ENCODE measurements around the gene CCL26. TPM values are rescaled to one million over a fixed set of nuclear protein-coding genes. Genes with fewer than 3 reads are reported as not detected.

The CCL26 gene
- total RNA-seq, 1 donor from 2014 or later = 0.59 TPM

GRCh38 chr7:75815418-75816064, 43.5 kb upstream of the CCL26 start:
- no peak for DNase-seq (ENCODE audit: low spot score)
- Mint-ChIP-seq H3K4me1 (ENCODE audit: unreplicated experiment) (no peaks in the 10 kb centered on the region), H3K27ac (ENCODE audit: unreplicated experiment) (no peak overlapping the region), H3K9me3 (ENCODE audit: unreplicated experiment) (no peaks in the 10 kb centered on the region), H3K27me3 (ENCODE audit: unreplicated experiment) (no peaks in the 10 kb centered on the region), H3K36me3 (ENCODE audit: low read depth, unreplicated experiment) (no peaks in the 10 kb centered on the region), H3K4me3 (ENCODE audit: unreplicated experiment) (no peak overlapping the region)
- TF ChIP-seq CTCF (IDR thresholded peaks at IDR 0.05; ENCODE audit: unreplicated experiment) = no peak

GRCh38 chr7:75814407-75814947, 42.5 kb upstream of the CCL26 start:
- H3K9me3 Mint-ChIP-seq (ENCODE audit: unreplicated experiment) = no peaks in the 10 kb centered on the region
- no peak for TF ChIP-seq CTCF (IDR thresholded peaks at IDR 0.05; ENCODE audit: unreplicated experiment)
- H3K27me3 Mint-ChIP-seq (ENCODE audit: unreplicated experiment) = no peaks in the 10 kb centered on the region
- no peaks in the 10 kb centered on the region for H3K36me3 Mint-ChIP-seq (ENCODE audit: low read depth, unreplicated experiment)
- DNase-seq (ENCODE audit: low spot score) = no peak
- no peak overlapping the region for H3K27ac Mint-ChIP-seq (ENCODE audit: unreplicated experiment)
- no peaks in the 10 kb centered on the region for H3K4me1 Mint-ChIP-seq (ENCODE audit: unreplicated experiment)
- no peak overlapping the region for H3K4me3 Mint-ChIP-seq (ENCODE audit: unreplicated experiment)

- no peaks in the 10 kb centered on the region for H3K36me3 Mint-ChIP-seq (ENCODE audit: low read depth, unreplicated experiment)
- H3K4me1 Mint-ChIP-seq (ENCODE audit: unreplicated experiment) = no peaks in the 10 kb centered on the region
- no peak for DNase-seq (ENCODE audit: low spot score)
- no peak within 1 kb of the TSS for H3K27ac Mint-ChIP-seq (ENCODE audit: unreplicated experiment)
- TF ChIP-seq CTCF (IDR thresholded peaks at IDR 0.05; ENCODE audit: unreplicated experiment) = no peak
- no peaks in the 10 kb centered on the region for H3K9me3 Mint-ChIP-seq (ENCODE audit: unreplicated experiment)
- no peak within 1 kb of the TSS for H3K4me3 Mint-ChIP-seq (ENCODE audit: unreplicated experiment)
- H3K27me3 Mint-ChIP-seq (ENCODE audit: unreplicated experiment) = no peaks in the 10 kb centered on the region
Measured at GRCh38 chr7:75813781-75814236, 41.8 kb upstream of the CCL26 start, which contains the start of gene CCL24. TSS of gene CCL24 (minus strand) at chr7:75813806. CDS start at chr7:75813715, 91 bp downstream.

GRCh38 chr7:75813084-75813483, 41.1 kb upstream of the CCL26 start:
- no peaks in the 10 kb centered on the region for H3K27me3 Mint-ChIP-seq (ENCODE audit: unreplicated experiment)
- H3K4me1 Mint-ChIP-seq (ENCODE audit: unreplicated experiment) = no peaks in the 10 kb centered on the region
- no peaks in the 10 kb centered on the region for H3K36me3 Mint-ChIP-seq (ENCODE audit: low read depth, unreplicated experiment)
- no peak for DNase-seq (ENCODE audit: low spot score)
- H3K9me3 Mint-ChIP-seq (ENCODE audit: unreplicated experiment) = no peaks in the 10 kb centered on the region
- no peak overlapping the region for H3K27ac Mint-ChIP-seq (ENCODE audit: unreplicated experiment)
- no peak overlapping the region for H3K4me3 Mint-ChIP-seq (ENCODE audit: unreplicated experiment)
- no peak for TF ChIP-seq CTCF (IDR thresholded peaks at IDR 0.05; ENCODE audit: unreplicated experiment)

Data from endothelial cell (in vitro differentiated cells).